PC-9 (cell line): ENCODE data around the gene BNIP2. TPM values are rescaled to one million over a fixed set of nuclear protein-coding genes. Genes with fewer than 3 reads are reported as not detected.

ENCODE experiments used
- BruUV-seq: library from RNA; stranded (reverse); fragments of 400-500 nt; replicated peaks from 2 replicates; lab custom pipeline; 2021; lab: Mats Ljungman, UMichigan
- CTCF ChIA-PET: fragments of 300-600 bp; sonication (Branson Sonifier 250); formaldehyde crosslinking; loops from one replicate; lab custom pipeline; 2022; ENCODE audit warnings: antibody characterized with exemption; lab: Charles Lee
- POLR2A ChIA-PET: fragments of 300-600 bp; sonication (Branson Sonifier 250); formaldehyde crosslinking; loops from one replicate; lab custom pipeline; 2022; ENCODE audit warnings: antibody characterized with exemption; ENCODE audit not compliant: unreplicated experiment; lab: Charles Lee
- DNase-seq, 2 experiments: peaks; one replicate each; pipeline versions ENCODE4 v3.0.0 to v3.0.0-alpha.2; 2015 to 2022; ENCODE audit warnings: mixed read lengths in 1 of 2
- H2AFZ ChIP-seq: fragments of 200-600 bp; sonication (generic); 2 replicates; pipeline ENCODE4 v1.8.1; 2017; ENCODE audit warnings: antibody characterized with exemption
- H3F3A ChIP-seq: fragments of 200-600 bp; sonication (generic); 2 replicates; pipeline ENCODE4 v1.8.1; 2017; ENCODE audit warnings: antibody characterized with exemption, mild to moderate bottlenecking, low read depth; ENCODE audit not compliant: insufficient read depth
- H3K27ac ChIP-seq: fragments of 200-600 bp; sonication (generic); 2 replicates; pipeline ENCODE4 v1.6.1; 2016; ENCODE audit warnings: mixed run types
- H3K27me3 ChIP-seq: fragments of 200-600 bp; sonication (generic); 2 replicates; pipeline ENCODE4 v1.6.1; 2016; ENCODE audit warnings: low read depth, mixed run types; ENCODE audit not compliant: insufficient read depth
- H3K36me3 ChIP-seq: fragments of 200-600 bp; sonication (generic); 2 replicates; pipeline ENCODE4 v1.6.1; 2016; ENCODE audit warnings: low read depth, mixed run types
- H3K4me1 ChIP-seq: fragments of 200-600 bp; sonication (generic); replicated peaks from 2 replicates; pipeline ENCODE4 v1.6.1; 2016; ENCODE audit warnings: mixed run types; ENCODE audit not compliant: insufficient read depth
- H3K4me2 ChIP-seq: fragments of 200-600 bp; sonication (generic); 2 replicates; pipeline ENCODE4 v1.6.1; 2017; ENCODE audit warnings: mixed run types
- H3K4me3 ChIP-seq: fragments of 200-600 bp; sonication (generic); 2 replicates; pipeline ENCODE4 v1.6.1; 2016; ENCODE audit warnings: mixed run types
- H3K79me2 ChIP-seq: fragments of 200-600 bp; sonication (generic); 2 replicates; pipeline ENCODE4 v1.6.1; 2017; ENCODE audit warnings: low read depth, mixed run types
- H3K9me2 ChIP-seq: fragments of 200-600 bp; sonication (generic); 2 replicates; pipeline ENCODE4 v1.8.1; 2017; ENCODE audit warnings: mild to moderate bottlenecking; ENCODE audit not compliant: insufficient read depth
- H3K9me3 ChIP-seq: fragments of 200-600 bp; sonication (generic); 2 replicates; pipeline ENCODE4 v1.8.1; 2016; ENCODE audit warnings: low read depth; ENCODE audit not compliant: insufficient read depth
- H4K20me1 ChIP-seq: fragments of 200-600 bp; sonication (generic); 2 replicates; pipeline ENCODE4 v1.8.1; 2017; ENCODE audit not compliant: insufficient read depth
- CTCF ChIP-seq: fragments of 200-600 bp; sonication (generic); conservative IDR thresholded peaks from 2 replicates; pipeline ENCODE4 v1.6.1; 2017; ENCODE audit warnings: mixed run types, antibody characterized with exemption, mild to moderate bottlenecking, moderate library complexity
- EZH2 ChIP-seq: fragments of 200-600 bp; sonication (generic); IDR thresholded peaks from 2 replicates; pipeline ENCODE4 v1.8.0; 2017; ENCODE audit warnings: antibody characterized with exemption, low read depth
- intact Hi-C: fragments of 100-400 bp; cut with micrococcal nuclease; formaldehyde crosslinking; loops from one replicate; pipeline ENCODE4 v1.10.0; 2022; ENCODE audit not compliant: unreplicated experiment
- total RNA-seq: library from RNA; stranded (reverse); gene quantifications from 2 replicates; pipeline ENCODE4 v1.2.3, GENCODE V29; 2021

The BNIP2 gene
- total RNA-seq, 1 experiment from 2014 or later: 64.3 TPM

DNA sequence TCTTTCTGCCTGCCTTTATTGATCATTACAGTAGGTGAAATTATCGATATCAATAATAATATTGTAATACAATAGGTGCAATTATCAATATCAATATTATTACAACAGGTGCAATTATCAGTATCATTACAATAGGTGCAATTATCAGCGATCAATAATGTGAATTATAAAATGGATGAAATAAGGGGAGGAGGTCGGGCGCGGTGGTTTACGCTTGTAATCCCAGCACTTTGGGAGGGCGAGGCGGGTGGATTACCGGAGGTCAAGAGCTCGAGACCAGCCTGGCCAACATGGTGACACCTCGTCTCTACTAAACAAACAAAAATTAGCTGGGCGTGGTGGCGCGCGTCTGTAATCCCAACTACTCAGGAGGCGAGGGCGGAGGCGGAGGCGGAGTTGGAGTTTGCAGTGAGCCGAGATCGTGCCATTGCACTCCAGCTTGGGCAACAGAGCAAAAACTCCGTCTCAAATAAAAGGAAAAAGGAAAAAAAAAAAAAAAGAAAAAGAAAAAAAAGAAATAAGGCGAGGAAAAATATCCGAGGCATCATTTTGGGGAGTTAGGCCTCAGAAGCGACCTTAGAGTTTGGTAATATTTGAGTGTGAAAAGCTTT is 611 bp upstream of the BNIP2 start:
- POLR2A ChIA-PET: interaction anchor here (0.6 kb wide), 1 partner anchor 776 kb away, joined by 3 read pairs; no protein-coding TSS in a partner anchor
- H3K27ac ChIP-seq: peak overlapping the region; percentile 95
- peaks cover 33% of the 10 kb centered on the region for H4K20me1 ChIP-seq
- H3K4me2 ChIP-seq: peak overlapping the region; percentile 81
- H3K4me3 ChIP-seq: peak overlapping the region; percentile 73
- TSS peak; percentile 73 for BruUV-seq
- H3K79me2 ChIP-seq: peaks cover 44% of the 10 kb centered on the region
- peaks cover 15% of the 10 kb centered on the region for H3K4me1 ChIP-seq
- H3K36me3 ChIP-seq: no peaks in the 10 kb centered on the region
- no peaks in the 10 kb centered on the region for H3K9me3 ChIP-seq
- peak overlapping the region; percentile 87 for H2AFZ ChIP-seq
- CTCF ChIA-PET: interaction anchor here (0.6 kb wide), 1 partner anchor 258 kb away, joined by 5 read pairs; no protein-coding TSS in a partner anchor
- no peak for TF ChIP-seq EZH2
- TF ChIP-seq CTCF: no peak
- H3K9me2 ChIP-seq: no peaks in the 10 kb centered on the region
- 0 out of 2 replicates have a peak, but pooled peaks cover 5% of the 10 kb centered on the region for H3F3A ChIP-seq
- intact Hi-C loops: loop anchor here (1.0 to 2.0 kb wide), 2 partner anchors 137 to 402 kb away; no protein-coding TSS in a partner anchor
- peak; percentile 66 to 79 for DNase-seq
- no peaks in the 10 kb centered on the region for H3K27me3 ChIP-seq

DNA sequence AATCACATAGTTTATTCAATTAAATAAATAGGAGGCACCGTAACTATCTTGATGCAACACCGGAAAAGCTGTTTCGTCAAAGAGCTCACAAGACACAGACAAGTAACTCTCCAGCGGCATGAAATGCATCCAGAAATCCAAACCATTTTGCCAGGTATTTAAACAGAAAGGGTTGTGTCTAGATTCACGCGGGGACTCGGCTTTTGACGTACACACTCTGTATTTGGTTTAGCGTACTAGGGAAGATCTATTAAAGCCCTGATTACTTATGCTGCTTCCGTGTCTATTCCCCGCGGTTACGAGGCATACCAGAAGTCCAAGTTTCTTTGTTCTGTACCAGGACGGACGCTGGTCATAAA is 718 bp downstream of the BNIP2 start:
- H4K20me1 ChIP-seq: peaks cover 40% of the 10 kb centered on the region
- H3K4me2 ChIP-seq: peak overlapping the region; percentile 81
- peak overlapping the region; percentile 83; the same call in 1 of the 2 replicates for H2AFZ ChIP-seq
- no peak for TF ChIP-seq CTCF
- TF ChIP-seq EZH2: no peak
- 0 out of 2 replicates have a peak, but pooled peaks cover 5% of the 10 kb centered on the region for H3F3A ChIP-seq
- H3K4me1 ChIP-seq: peaks cover 15% of the 10 kb centered on the region
- H3K9me3 ChIP-seq: no peaks in the 10 kb centered on the region
- peaks cover 57% of the 10 kb centered on the region for H3K79me2 ChIP-seq
- H3K27ac ChIP-seq: peak overlapping the region; percentile 95
- H3K4me3 ChIP-seq: peak overlapping the region; percentile 73
- ChIA-PET POLR2A (interaction anchor here (0.6 to 0.7 kb wide), 3 partner anchors 344 to 828 kb away, joined by 3 to 4 read pairs (median 3); no protein-coding TSS in a partner anchor), CTCF (no interaction called here)
- H3K36me3 ChIP-seq: no peaks in the 10 kb centered on the region
- TSS peak; percentile 36 for BruUV-seq
- H3K9me2 ChIP-seq: no peaks in the 10 kb centered on the region
- no peak for DNase-seq
- no peaks in the 10 kb centered on the region for H3K27me3 ChIP-seq
- intact Hi-C loops: no loop called here

- CTCF ChIA-PET: no interaction called here
- peaks cover 46% of the 10 kb centered on the region for H4K20me1 ChIP-seq
- peaks cover 15% of the 10 kb centered on the region for H3K4me1 ChIP-seq
- H3K9me2 ChIP-seq: no peaks in the 10 kb centered on the region
- peak overlapping the region; percentile 81 for H3K4me2 ChIP-seq
- peak overlapping the region; percentile 95 for H3K27ac ChIP-seq
- H3K36me3 ChIP-seq: no peaks in the 10 kb centered on the region
- 0 out of 2 replicates have a peak, but pooled peaks cover 5% of the 10 kb centered on the region for H3F3A ChIP-seq
- POLR2A ChIA-PET: interaction anchor here (0.6 to 0.7 kb wide), 2 partner anchors 627 to 828 kb away, joined by 3 read pairs; no protein-coding TSS in a partner anchor
- H2AFZ ChIP-seq: no peak overlapping the region
- no peaks in the 10 kb centered on the region for H3K27me3 ChIP-seq
- TF ChIP-seq EZH2 (no peak), CTCF (no peak)
- H3K79me2 ChIP-seq: peaks cover 63% of the 10 kb centered on the region
- peak overlapping the region; percentile 73 for H3K4me3 ChIP-seq
- no peaks in the 10 kb centered on the region for H3K9me3 ChIP-seq
- BruUV-seq: no TSS peak
- no peak for DNase-seq
- intact Hi-C loops: no loop called here
These were observed 1.3 kb downstream of the BNIP2 start for GRCh38 chr15:59687836-59688235.
